Hepatocyte (in vitro differentiated cells): ENCODE measurements around the gene DTX3. TPM values are rescaled to one million over a fixed set of nuclear protein-coding genes. Genes with fewer than 3 reads are reported as not detected.
"Not testable (repeated sequence)": the region's sequence is repeated elsewhere in the genome, so short reads cannot be mapped to it uniquely, and the experiment has no call there.

Experiments
- DNase-seq: peaks from one replicate; pipeline ENCODE4 v3.0.0-alpha.2; 2016; ENCODE audit warnings: low spot score
- H2AFZ ChIP-seq: fragments of 200-600 bp; sonication (generic); 2 replicates; pipeline ENCODE4 v1.6.0; 2016; ENCODE audit warnings: antibody characterized with exemption, mild to moderate bottlenecking
- H3K27ac ChIP-seq: fragments of 200-600 bp; sonication (generic); 2 replicates; pipeline ENCODE4 v1.5.1; 2016; ENCODE audit warnings: mild to moderate bottlenecking
- H3K27me3 ChIP-seq: fragments of 200-600 bp; sonication (generic); 2 replicates; pipeline ENCODE4 v1.6.1; 2016
- H3K36me3 ChIP-seq: fragments of 200-600 bp; sonication (generic); replicated peaks from 2 replicates; pipeline ENCODE4 v1.5.1; 2016; ENCODE audit warnings: low read depth; ENCODE audit not compliant: insufficient read depth
- H3K4me1 ChIP-seq: fragments of 200-600 bp; sonication (generic); 2 replicates; pipeline ENCODE4 v1.5.1; 2016; ENCODE audit warnings: mild to moderate bottlenecking, moderate library complexity; ENCODE audit not compliant: insufficient read depth
- H3K4me2 ChIP-seq: fragments of 200-600 bp; sonication (generic); 2 replicates; pipeline ENCODE4 v1.6.0; 2016
- H3K4me3 ChIP-seq: fragments of 200-600 bp; sonication (generic); 2 replicates; pipeline ENCODE4 v1.5.1; 2016; ENCODE audit warnings: mild to moderate bottlenecking
- H3K79me2 ChIP-seq: fragments of 200-600 bp; sonication (generic); 2 replicates; pipeline ENCODE4 v1.6.0; 2017; ENCODE audit warnings: mild to moderate bottlenecking
- H3K9me2 ChIP-seq: fragments of 200-600 bp; sonication (generic); replicated peaks from 2 replicates; pipeline ENCODE4 v1.6.0; 2017; ENCODE audit warnings: mild to moderate bottlenecking; ENCODE audit not compliant: insufficient read depth
- H3K9me3 ChIP-seq: fragments of 200-600 bp; sonication (generic); 2 replicates; pipeline ENCODE4 v1.5.1; 2016; ENCODE audit warnings: low read depth, mild to moderate bottlenecking
- H4K20me1 ChIP-seq: fragments of 200-600 bp; sonication (generic); 2 replicates; pipeline ENCODE4 v1.6.0; 2016; ENCODE audit warnings: mild to moderate bottlenecking; ENCODE audit not compliant: insufficient read depth, poor library complexity, severe bottlenecking
- EZH2 ChIP-seq: fragments of 200-600 bp; sonication (generic); IDR thresholded peaks from 2 replicates; pipeline ENCODE4 v1.6.1; 2016; ENCODE audit warnings: antibody characterized with exemption, mild to moderate bottlenecking, borderline replicate concordance
- EZH2phosphoT487 ChIP-seq: fragments of 200-600 bp; sonication (generic); IDR thresholded peaks from one replicate; pipeline ENCODE4 v1.6.1; 2018; ENCODE audit warnings: antibody characterized with exemption, mild to moderate bottlenecking, low read depth, moderate library complexity; ENCODE audit not compliant: unreplicated experiment, severe bottlenecking
- WGBS: methylation state at CpG from one replicate; pipeline ENCODE4 v1.1.6; 2016; ENCODE audit warnings: low lambda C conversion rate; ENCODE audit errors: missing lambda C conversion rate; 5-methylcytosine and 5-hydroxymethylcytosine counted together
- polyA plus RNA-seq: library from polyadenylated mRNA; unstranded; fragments of >200 nt; fragmentation: Nextera tagmentation; extraction: Ambion mirVana; gene quantifications from 2 replicates; pipeline ENCODE4 v1.2.1, GENCODE V29; 2016
- total RNA-seq: library from RNA; depleted of rRNA; stranded (reverse); fragments of >200 nt; gene quantifications from 2 replicates; pipeline ENCODE4 v1.2.3, GENCODE V29; 2014
- TF ChIP-seq, protein P1 (sequence below): fragments of 200-600 bp; sonication (generic); IDR thresholded peaks from 2 replicates; pipeline ENCODE4 v1.5.1; 2016; ENCODE audit warnings: antibody characterized with exemption, mild to moderate bottlenecking; ENCODE audit not compliant: poor library complexity

Gene DTX3
- total and polyA plus RNA-seq, 2 experiments from 2014 or later, result 19.9 to 31.2 TPM

DNA sequence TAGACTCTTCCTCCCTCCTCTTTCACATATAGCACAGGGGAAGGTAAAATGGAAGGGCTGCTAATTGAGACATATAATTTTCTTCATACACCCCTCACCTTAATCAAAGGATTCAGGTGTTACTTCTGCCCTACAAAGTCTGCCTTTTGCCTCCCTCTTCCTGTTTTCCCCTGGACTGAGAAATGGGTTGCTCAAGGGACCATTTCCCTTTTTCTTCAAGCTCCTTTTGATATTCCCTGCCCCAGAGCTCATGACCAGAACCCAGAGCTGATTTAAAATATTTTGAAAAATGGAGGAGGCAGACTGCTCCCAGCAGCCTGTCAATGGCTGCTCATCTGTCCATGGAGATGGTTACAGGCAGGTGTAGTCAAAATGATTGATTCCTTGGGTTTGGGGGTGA lies 19.9 kb upstream of the DTX3 start:
- Histone ChIP-seq H3K9me3 (no peaks in the 10 kb centered on the region), H3K27ac (no peak overlapping the region), H3K79me2 (no peaks in the 10 kb centered on the region), H3K9me2 (no peaks in the 10 kb centered on the region), H3K27me3 (peaks cover 42% of the 10 kb centered on the region), H3K4me3 (no peak overlapping the region), H3K4me2 (no peak overlapping the region), H3K4me1 (peaks cover 6% of the 10 kb centered on the region), H2AFZ (no peak overlapping the region), H3K36me3 (no peaks in the 10 kb centered on the region), H4K20me1 (no peaks in the 10 kb centered on the region)
- DNase-seq, result no peak
- TF ChIP-seq EZH2phosphoT487 (no peak), EZH2 (no peak)

DNA sequence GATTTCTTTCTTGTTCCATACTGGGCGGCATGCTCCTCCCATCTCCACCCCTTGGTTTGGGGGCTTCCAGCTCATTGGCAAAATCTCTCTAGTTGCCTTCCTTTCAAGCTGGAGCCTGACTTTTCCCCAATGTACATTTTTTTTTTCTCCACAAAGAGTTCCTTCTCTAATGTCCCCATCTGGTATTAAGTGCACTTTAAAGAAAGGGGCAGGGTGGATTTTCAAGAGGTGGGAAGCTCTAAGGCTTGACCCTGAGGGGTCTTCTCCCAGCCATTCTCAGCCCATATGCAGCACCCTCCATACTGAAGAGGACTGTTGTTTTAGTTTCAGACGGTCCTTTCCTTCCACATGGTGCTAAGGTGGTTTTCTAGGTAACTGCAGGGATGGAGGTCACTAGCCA lies 19.5 kb upstream of the DTX3 start:
- Histone ChIP-seq H2AFZ (no peak overlapping the region), H3K36me3 (no peaks in the 10 kb centered on the region), H3K4me1 (peaks cover 3% of the 10 kb centered on the region), H3K9me3 (no peaks in the 10 kb centered on the region), H3K4me2 (no peak overlapping the region), H3K9me2 (no peaks in the 10 kb centered on the region), H3K4me3 (no peak overlapping the region), H3K79me2 (no peaks in the 10 kb centered on the region), H3K27ac (no peak overlapping the region), H3K27me3 (peaks cover 42% of the 10 kb centered on the region), H4K20me1 (no peaks in the 10 kb centered on the region)
- no peak for DNase-seq
- TF ChIP-seq, protein P1, sequence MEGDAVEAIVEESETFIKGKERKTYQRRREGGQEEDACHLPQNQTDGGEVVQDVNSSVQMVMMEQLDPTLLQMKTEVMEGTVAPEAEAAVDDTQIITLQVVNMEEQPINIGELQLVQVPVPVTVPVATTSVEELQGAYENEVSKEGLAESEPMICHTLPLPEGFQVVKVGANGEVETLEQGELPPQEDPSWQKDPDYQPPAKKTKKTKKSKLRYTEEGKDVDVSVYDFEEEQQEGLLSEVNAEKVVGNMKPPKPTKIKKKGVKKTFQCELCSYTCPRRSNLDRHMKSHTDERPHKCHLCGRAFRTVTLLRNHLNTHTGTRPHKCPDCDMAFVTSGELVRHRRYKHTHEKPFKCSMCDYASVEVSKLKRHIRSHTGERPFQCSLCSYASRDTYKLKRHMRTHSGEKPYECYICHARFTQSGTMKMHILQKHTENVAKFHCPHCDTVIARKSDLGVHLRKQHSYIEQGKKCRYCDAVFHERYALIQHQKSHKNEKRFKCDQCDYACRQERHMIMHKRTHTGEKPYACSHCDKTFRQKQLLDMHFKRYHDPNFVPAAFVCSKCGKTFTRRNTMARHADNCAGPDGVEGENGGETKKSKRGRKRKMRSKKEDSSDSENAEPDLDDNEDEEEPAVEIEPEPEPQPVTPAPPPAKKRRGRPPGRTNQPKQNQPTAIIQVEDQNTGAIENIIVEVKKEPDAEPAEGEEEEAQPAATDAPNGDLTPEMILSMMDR, result no peak
- TF ChIP-seq EZH2phosphoT487, result no peak
- no peak for TF ChIP-seq EZH2
- 85% methylated on average over 2 of the region's 2 CpGs for WGBS

DNA sequence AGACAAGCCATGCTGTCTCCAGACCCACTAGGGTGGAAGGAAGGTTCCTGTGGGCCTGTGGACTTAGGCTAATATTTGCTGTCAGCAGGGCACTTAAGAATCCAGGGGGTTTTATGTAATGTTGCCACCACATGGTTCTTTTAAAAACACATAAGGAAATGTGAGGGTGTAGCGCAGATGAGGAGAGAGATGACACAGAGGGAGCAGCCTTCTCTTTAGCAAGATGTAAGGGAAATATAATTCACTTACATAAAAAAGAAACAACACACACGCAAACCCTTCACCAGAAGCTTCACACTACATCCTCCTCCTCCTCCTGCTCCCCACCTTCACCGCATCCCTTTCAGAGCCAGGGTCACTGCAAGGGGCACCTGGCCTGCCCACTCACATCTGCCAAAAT lies 18.5 kb upstream of the DTX3 start:
- Histone ChIP-seq H4K20me1 (no peaks in the 10 kb centered on the region), H3K4me1 (no peaks in the 10 kb centered on the region), H3K4me2 (no peak overlapping the region), H3K4me3 (no peak overlapping the region), H3K27me3 (peaks cover 42% of the 10 kb centered on the region), H2AFZ (no peak overlapping the region), H3K9me3 (no peaks in the 10 kb centered on the region), H3K27ac (no peak overlapping the region), H3K9me2 (no peaks in the 10 kb centered on the region), H3K36me3 (no peaks in the 10 kb centered on the region), H3K79me2 (peaks cover under 1% of the 10 kb centered on the region)
- WGBS, result 95% methylated on average over 3 of the region's 3 CpGs
- no peak for DNase-seq
- TF ChIP-seq, protein P1, result no peak
- TF ChIP-seq EZH2, result no peak
- no peak for TF ChIP-seq EZH2phosphoT487

DNA sequence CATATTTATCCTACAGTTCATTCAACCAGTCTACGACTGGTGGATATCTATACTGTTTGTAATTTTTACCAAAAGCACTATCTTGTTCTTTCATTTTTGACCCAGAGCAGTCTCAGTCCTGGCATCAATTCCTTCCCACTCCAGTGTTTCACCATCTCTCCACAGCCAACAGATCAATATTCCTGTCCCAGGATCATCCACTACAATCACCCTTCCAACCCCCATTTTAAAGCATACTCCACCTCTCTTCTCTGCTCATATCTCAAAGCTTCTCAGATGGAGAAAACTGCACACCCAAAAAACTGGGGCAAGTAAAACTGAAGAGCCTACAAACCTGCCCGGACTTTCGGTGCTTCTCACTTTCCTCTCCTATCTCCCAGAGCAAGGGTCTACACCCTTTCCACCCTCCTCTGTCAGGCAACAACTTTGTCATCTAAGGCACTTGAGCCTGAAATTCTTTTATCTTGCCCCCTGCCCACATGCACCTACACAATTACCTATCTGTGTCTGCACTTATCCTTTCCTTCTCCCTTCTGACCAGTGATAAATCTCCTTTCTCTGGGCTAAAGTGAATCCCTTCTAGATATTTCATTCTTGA lies 17.7 kb upstream of the DTX3 start:
- no peak for DNase-seq
- Histone ChIP-seq H3K4me2 (no peak overlapping the region), H3K27me3 (peaks cover 42% of the 10 kb centered on the region), H2AFZ (no peak overlapping the region), H4K20me1 (no peaks in the 10 kb centered on the region), H3K36me3 (no peaks in the 10 kb centered on the region), H3K27ac (no peak overlapping the region), H3K4me1 (no peaks in the 10 kb centered on the region), H3K4me3 (no peak overlapping the region), H3K9me3 (no peaks in the 10 kb centered on the region), H3K79me2 (peaks cover 7% of the 10 kb centered on the region), H3K9me2 (no peaks in the 10 kb centered on the region)
- 82% methylated on average over 3 of the region's 3 CpGs for WGBS
- TF ChIP-seq, protein P1, result no peak
- TF ChIP-seq EZH2, result no peak

DNA sequence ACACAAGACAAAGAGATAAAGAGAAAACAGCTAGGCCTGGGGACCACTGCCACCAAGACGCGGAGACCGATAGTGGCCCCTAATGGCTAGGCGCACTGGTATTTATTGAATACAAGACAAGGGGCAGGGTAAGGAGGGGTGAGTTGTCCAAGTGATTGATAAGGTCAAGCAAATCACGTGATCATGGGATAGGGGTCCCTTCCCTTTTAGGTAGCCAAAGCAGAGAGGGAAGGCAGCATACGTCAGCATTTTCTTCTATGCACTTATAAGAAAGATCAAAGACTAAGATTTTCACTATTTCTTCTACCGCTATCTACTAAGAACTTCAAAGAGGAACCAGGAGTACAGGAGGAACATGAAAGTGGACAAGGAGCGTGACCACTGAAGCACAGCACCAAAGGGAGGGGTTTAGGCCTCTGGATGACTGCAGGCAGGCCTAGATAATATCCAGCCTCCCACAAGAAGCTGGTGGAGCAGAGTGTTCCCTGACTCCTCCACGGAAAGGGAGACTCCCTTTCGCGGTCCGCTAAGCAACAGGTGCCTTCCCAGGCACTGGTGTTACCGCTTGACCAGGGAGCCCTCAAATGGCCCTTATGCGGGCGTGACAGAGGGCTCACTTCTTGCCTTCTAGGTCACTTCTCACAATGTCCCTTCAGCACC lies 15.5 kb upstream of the DTX3 start:
- WGBS, result 94% methylated on average over 15 of the region's 15 CpGs
- H3K36me3 ChIP-seq, H3K4me1 ChIP-seq, H4K20me1 ChIP-seq, H3K9me3 ChIP-seq, H3K9me2 ChIP-seq, DNase-seq, H3K4me2 ChIP-seq, H3K27ac ChIP-seq, H3K4me3 ChIP-seq, H2AFZ ChIP-seq: not testable (repeated sequence)
- H3K27me3 ChIP-seq, result peaks cover 42% of the 10 kb centered on the region
- peaks cover 27% of the 10 kb centered on the region for H3K79me2 ChIP-seq
